Measurements from ENCODE around the gene HEYL.
A peak's percentile ranks its signal among the peaks of the same experiment; 100 is the strongest.

Gene HEYL

DNA sequence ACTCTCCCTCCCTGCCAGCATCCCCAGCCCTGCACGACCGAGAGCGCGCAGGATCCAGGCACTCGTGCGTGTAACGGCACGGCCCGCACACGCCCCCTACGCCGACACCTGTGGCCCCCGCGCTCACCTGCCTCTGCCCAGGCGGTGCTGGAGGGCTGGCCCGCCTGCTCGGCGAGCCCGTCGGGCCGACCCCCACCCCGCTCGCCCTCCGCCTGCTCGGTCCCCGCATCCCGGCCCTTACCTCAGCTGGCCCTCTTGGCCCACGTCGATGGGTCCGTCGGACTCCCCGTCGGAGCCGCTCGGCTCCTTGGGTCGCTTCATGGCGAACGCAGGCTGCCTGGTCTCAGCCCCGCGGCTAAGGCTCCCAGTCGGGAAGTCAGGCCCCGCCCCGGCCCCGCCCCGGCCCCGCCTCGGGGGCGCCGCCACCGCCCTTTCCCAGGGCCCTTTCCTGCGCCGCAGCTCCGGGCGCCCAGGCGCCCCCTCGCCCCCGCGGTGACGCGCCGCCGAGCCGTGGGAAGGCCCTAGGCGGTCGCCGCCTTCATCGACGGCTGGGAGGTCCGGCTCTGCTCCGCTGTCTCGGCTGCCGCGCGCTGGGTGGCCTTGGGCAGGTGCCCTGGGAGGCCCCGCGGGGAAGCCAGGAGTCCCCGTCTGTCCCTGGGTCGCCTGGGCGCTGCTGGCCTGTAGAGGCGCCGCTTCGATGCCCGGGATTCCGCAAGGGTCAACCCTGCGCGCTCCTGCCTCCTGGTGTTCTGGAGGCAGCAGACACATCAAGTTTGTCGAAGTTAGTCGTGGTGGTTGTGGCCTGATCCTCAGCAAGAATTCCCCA is at the start of gene HEYL:
TSS of gene HEYL (minus strand) at position 339 of the 826 bp plus-strand sequence. CDS start at position 321, 18 bp downstream.
- no peak for DNase-seq

DNA sequence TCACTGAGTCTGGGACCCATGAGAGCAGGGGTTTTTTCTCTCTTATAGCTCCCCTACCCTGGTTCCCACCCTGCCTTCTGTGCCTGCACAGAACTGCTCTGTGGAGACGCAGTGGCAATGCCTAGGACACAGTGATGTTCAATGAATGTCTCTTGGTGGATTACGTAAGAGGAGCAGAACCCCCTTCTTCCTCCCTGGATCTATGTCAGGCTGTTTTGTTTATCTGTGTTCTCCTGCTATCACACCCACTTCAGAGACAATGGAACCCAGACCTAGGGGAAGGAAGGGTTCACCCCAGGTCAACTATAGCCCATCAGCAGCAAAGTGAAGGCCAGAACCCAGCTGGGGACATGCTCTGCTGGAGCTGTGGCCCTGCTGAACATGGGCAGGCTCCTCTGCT is 49.8 kb upstream of the HEYL start:
- no peak for DNase-seq

DNA sequence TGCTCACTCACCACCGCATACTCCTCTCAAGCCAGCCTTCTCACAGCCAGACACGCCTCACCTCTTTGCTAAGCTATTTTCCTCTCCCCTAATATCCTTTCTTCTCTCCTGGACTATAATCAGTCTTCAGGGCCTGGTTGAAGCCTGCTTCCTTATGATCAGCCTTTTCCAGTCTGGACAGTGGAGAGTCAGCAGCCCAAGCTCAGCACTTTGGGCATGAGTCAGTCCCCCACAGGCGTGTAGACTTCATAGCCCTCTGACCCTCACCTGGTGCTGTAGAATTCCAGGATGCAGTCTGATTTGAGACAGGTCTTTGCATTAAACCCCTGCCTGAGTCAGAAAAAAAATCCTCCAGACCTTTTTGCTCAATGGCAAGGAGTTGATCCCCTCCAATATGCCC is 49.3 kb upstream of the HEYL start:
- no peak for DNase-seq

DNA sequence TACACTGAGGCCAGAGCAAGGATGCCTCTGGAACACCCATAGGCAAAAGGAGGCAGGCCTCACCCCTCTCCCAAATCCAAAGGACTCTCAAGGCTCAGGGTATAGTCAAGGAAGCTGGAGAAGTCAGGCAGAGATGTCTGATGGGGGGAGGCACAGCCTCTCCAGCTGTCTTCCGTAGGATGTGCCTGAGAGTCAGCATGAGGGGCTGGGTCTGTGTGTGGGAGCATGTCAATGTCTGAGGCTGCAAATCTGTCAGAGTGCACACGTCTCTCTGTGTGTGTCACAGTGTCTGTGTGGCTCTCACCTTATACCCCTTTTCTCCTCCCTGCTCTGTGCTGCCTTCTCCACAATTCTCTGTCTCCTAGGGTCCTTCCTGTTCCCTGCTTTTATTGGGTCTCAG is 47.8 kb upstream of the HEYL start:
- no peak for DNase-seq

DNA sequence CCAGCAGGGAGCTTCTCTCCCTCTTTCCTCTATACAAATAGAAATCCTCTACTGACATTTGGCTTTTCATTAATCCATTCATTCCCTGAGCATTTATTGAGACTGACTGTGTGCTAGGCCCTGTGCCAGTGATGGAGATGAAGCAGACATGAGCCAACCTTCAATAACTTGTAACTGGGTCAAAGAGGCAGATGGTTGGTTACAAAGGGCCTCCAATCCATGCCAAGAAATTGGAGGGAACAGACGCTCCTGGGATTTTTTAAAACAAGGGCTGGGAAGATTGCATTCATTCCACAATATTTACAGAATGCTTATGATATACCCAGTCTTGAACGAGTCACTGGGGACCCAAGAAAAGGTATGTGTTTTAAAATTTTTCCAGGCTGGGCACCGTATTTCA is 45.6 kb upstream of the HEYL start:
- no peak for DNase-seq

DNA sequence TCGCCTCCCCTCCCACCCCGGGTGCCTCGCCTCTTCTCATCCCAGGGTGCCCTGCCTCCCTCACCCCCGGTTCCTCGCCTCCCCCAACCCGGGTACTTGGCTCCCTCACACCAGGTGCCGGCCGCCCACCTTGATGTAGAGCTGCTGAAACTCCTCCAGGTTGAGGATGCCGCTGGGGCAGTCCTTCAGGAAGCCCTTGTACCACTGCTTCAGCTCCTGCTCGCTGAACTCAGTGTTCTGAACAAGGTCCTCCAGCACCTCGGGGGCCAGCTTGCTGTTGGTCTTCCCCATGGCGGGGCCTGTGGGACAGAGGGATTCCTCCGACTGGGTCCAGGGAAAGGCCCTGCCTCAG is 44.8 kb upstream of the HEYL start:
- no peak for DNase-seq

DNA sequence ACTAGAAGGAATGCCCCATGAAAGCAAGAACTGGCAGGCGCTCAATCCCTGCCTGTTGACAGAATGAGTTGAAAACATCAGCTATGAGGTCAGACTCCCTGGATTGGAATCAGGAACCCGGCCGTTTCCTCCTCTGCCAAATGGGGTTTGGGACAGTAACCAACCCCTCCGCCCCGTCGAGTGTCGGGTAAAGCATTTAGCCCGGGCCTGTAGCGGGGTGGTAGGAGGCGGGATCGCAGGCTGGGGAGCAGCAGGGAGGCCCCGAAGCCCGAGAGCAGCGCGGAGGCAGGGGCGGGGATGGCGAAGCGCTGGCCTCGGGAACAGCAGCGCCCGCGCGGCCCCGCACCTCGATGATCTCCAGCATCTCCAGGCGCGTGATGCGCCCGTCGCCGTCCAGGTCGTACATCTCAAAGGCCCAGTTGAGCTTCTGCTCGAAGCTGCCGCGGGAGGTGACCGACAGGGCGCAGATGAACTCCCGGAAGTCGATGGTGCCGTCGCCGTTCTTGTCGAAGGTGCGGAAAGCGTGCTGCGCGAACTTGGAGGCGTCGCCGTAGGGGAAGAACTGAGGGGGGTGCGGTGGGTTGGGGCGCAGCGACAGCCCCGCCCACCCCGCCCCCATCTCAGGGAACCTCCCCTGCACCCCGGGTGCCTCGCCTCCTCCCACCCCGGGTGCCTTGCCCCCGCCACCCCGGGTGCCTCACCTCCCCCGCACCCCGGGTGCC is 44.3 kb upstream of the HEYL start:
- no peak for DNase-seq

DNA sequence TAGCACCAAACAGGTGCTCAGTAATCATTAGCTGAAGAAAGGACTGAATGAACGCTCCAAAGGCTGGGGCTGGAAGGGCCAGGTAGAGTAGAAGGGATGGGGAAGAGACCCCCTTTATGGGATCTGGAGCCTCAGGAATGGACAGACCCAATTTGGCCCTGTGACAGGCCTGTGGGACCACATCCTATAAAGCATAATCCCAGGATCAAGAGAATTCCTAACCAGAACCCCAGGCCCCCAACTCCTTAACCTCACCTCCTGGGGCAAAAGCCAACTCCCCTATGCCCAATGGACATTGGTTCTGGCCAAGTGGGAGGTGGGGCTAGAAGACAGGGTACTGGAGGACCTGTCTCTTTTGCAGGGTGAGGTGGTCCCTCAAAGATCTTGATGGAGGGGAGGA is 42.6 kb upstream of the HEYL start:
- no peak for DNase-seq

DNA sequence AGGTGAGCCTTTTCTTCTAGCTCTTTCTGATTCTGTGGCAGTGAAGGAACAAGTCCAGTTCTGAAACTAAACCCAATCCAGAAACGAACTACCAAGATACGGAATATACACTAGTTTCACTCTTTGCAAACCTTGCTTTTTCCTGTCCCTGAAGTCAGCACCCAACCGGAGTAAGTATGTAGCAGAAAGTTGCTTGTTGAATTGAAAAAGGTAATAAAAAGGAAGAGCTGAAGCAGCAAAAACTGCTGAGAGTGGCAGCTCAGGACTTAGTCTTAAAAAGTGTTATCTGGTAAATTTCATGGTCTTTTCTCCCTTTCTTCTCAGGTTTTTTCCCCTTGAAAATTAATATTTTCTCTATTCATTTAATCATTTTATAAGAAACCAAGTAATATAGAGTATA is 41.9 kb upstream of the HEYL start:
- DNase-seq = no peak

DNA sequence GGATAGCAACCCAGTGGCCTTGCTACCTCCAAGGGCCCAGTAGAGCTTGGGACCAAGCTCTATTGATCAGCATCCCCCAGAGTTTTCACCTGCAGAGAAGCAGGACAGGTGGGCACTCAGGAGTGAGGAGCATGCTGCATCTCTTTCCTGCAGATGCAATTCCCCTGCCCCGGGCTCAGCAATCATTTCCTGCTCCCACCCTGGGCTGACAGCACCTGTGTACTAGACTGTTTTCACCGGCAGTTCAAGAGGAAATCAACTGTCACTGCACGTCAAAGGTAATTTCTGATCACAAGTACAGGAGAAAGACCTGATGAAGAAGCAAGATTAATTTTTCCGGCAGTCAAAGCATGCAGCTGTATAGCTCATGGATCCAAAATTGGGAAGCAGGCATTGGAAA is 41.3 kb upstream of the HEYL start:
- DNase-seq = no peak

DNA sequence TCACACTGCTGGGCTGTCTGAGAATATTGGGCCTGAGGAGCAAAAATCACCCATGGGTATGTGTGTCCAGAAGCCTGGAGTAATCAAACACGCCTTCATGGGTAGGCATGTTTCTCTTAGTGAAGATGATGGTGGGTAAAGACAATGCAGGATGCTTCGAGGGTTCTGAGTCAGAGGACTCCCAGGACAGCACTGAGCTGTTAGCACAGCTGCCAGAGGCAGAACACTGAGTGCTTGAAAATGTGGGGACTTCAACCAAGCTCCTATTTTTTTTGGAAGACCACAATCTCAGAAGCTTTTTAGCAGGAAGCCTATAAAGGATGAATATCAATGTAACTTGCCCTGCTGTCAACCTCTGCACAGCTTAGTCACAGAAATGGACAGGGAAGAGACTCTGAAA is 40.4 kb upstream of the HEYL start:
- DNase-seq = no peak

DNA sequence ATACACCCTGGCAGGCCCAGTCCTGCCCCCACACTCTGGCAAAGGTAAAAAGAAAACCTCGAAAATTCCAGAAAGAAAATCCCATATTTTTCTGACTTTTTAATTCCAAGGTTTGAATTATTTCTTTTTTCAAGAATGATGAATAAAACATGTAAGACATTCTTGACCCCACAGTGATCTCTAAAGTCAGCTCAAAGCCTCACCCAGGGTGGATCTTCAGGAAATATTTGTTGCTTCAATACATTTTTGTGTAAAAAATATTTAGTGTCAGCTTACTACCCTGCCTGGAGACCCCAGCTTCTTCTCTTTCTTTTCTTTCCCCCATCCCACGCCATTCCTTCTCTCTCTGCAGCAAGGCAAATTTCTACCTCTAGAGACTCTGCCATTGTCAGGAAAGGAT is 39.4 kb upstream of the HEYL start:
- no peak for DNase-seq

DNA sequence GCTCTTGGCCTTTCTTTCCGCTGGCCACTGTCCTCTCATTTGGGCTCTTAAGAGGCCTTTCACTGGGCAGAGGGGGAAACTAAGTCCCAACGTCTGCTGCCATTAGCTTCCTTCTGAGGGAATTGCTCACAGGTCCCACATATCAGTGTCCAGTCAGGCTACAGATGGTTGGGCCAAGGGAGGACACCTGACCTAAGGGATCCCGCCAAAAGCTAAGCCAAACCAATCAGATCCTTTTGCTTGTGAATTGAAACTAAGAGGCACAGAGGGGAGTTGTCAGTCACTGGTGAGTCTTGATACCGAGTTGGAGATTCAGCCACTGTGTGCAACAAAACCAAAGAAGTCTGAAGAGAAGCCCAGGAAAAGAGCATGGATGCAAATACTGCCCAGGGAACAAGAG is 38.2 kb upstream of the HEYL start:
- DNase-seq = no peak

DNA sequence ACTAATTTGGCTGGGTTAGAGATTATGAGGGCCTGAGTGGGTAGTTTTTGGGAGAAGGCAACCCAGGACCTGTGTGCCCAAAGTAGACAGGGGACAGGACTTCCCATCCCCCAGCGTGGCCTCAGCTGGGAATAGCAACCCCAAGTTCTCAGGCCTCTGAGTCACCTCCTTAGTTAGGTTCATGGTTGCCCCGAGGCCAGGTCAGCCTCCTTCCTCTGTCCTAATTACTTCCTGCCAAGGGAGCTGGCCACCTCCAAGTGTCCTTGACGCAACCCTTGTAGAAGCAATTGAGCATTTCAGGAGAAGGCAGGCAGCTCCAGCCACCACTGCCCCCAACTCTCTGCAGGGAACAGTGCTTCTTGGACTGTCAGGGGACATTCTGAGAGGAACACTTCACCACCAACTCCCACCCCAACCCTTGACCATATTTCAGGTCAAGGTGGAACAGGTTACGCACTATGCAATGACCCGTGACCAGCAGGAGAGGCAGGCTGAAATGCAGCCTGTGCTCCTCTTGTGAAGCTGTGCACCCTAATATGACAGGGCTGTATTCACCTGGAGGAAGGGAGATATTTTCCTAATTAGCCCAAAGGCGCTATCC is 37.6 kb upstream of the HEYL start:
- DNase-seq = no peak

DNA sequence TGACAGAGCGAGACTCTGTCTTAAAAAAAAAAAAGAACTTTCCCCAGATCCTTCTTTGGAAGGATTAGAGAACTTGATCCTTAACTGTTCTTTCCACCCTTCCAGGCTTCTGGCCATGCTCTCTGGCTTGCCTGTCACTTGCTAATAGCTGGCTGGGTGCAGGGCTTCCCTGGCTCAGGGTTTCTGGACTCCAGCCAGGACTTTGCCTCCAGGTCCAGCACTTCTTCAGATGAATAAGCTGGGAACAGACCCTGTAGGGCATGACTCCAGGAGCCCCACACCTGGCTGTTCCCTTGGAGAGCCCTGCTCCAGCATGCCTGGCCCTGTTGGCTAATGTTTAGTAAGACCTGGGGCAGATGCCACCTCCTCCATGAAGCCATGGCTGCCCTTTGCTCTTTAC is 35.8 kb upstream of the HEYL start:
- no peak for DNase-seq

DNA sequence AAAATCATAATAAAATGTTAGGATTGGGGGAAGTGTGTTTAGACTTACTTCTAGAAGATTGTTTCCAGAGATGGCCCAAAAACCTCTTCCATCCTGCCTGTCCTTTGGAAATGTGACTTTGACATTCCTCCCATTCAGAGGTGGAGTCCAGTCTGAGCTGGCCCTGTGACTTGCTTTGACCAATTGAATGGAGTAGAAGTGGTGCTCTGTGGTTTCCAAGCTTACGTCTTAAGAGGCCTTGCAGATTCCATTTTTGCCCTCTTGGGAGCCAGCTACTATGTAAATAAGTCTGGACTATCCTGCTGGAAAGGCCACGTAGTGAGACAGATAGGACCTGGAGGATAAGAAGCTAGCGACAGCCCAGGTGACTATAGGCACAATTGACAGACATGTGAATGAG is 33.8 kb upstream of the HEYL start:
- no peak for DNase-seq

DNA sequence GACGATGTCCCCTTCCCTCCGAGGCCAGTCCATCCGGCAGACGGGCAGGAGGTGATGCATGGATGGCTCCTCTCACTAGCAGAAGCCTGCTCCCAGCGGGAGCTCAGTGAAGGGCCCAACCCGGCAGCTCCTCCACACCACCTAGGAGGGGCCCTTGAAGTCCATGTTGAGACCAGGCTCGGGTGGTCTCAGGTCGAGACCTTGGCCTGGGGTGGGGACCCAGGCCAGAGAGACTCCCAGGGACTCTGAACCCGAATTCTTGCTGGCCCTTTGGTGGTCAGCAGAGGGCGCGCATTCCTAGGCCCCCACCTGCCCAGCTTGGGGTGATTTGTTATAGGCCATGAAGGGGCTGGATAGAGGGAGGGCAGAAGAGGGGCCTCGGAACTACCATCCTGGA is 33.1 kb upstream of the HEYL start:
- peak; percentile 60 for DNase-seq

DNA sequence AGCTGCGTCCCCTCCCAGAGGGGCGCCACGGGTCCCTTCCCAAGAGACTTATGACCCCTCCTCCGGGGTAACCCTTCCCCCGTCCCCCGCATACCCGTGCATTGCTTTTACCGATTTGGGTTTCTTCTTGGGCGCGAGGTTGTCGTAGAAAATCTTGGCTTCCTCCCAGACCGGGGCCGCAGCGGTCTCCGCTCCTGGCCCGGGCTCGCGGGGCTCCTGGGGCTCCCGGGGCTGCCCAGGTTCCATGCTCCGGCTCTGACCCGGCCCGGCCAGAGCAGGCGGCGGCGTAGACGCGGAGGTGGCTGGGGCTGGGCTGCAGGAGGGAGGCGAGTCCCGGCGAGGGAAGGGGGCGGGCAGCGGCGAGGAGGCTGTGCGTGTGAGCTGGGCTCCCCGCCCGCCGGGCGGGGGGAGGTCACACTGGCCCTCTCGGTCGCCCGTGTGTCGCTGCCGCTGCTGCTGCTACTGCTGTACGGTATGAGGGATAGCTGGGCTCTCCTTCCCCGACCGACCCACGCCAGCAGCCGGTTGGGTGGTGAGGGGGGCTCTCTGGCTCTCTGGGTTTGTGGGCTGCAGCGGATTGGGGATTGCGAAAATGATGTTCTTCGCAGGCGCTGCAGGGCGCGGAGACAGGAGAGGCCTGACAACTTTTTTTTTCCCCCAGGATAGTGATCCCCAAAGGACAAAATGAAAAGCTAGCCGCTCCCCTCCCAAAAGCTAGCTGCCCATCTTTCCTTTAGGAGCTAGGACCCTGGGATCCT is 32.5 kb upstream of the HEYL start, which contains the start of gene NT5C1A:
TSS of gene NT5C1A (minus strand) at position 315 of the 758 bp plus-strand sequence. CDS start at position 246, 69 bp downstream.
- DNase-seq = peak; percentile 40

DNA sequence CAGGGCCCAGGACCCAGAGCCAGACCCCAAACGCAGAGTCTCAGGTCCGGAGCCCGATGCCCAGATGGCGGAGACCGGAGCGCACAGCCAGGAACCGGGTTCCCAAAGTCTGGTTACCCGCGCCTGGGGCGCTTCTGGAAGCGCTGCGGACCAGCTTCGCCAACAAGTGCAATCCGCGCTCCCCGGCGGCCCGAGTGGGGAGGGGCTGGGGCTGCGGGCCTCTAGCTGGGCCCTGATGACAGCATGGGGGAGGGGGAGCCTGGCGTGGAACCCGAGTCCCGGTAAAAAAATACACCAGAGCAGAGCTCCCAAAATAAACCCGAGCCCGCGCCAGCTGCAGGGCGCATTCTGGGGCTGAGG is 32.0 kb upstream of the HEYL start:
- DNase-seq = no peak

DNA sequence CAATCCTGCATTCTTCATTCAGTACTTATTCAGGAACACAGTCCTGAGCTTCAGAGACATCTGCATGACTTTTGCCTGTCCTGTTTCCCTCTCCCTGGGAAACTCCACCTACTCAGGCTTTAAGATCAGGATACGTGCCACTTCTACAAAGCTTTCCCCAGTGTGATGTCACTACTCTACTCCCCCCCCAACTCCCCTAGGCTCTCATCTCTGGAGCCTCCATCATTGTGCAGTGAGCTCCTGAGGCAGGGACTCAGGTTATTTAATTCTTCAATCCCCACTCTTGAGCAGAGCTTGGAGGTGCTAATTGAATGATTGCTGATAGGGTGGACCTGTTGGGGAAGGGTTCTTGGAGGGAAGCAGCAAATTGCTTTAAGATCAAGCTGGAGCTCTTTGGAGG is 31.2 kb upstream of the HEYL start:
- DNase-seq = no peak

DNA sequence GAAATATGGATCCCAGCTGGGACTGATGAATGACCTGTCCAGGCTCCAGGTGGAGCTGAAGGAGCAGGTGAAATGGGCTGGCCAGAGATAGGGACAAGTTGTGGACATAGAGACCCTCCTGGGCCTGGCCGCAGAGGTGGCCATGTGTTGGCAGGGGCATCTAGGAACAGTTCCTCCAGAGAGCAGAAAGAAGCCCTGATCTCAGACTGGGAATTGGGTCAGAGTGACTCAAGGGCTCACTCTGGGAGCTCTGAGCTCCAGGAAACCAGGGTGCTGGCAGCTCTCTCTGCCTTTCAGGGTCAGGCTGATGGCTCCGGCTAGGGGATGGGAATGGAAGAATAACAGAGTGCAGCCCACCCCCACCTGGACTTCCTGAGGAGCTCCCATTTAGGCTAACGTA is 29.5 kb upstream of the HEYL start:
- no peak for DNase-seq

DNA sequence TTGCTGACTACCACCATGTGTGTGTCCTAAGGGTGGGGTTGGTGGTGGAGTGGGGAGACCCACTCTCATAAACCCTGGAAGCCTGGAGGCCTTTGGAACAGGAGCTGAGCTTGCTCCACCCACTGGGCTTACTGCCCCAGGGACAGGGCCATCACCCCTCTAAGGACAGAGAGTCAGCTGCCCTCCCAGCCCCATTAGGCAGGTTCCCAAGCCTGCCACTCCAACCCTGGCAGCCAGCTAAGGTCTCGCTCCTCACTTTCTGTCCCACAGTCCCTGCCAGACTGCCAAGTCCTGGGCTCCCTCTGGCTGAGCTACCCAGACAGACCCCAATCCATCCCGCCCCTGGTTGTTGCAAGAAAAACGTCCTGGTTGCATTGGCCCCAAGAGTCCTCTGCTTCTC is 28.7 kb upstream of the HEYL start:
- no peak for DNase-seq

DNA sequence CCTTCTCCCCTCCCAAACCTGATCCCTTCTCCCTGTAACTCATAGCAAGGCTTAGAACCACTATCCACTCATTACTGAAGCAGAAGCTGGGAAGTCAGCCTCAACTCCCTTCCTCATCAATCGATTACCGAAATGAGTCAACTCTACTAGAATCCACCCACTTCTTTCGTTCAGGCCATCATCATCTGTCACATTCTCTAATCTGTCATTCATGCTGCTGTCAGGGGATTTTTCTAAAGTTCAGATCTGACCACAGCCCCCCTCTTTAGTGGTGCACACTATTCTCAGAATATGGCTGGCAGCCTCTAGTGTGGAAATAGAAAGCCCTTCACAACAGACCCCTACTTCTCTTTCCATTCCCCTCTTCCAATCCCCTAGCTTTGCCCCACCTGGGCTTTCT is 27.3 kb upstream of the HEYL start:
- DNase-seq = no peak

DNA sequence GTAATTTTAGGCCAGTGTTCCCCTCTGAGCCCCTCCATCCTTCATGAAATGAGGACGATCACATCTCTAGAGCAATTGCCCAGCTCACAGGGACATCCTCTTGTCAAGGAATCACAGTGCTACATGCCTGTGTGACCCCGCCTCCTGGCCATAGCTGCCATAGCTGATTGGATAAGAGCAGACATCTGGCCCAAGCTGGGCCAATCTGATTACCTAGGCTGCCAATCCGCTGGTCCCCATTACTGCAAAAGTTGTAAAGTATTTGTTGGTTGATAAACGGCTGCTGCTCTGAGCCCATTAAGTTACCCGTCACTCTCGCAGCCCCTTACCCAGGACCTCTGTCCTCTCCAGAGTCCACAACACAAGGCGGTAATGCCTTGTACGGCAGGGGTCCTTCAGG is 24.1 kb upstream of the HEYL start:
- DNase-seq = no peak
